Ectodermal cell (in vitro differentiated cells): ENCODE data around the gene MPRIP.

Experiments
- H3K27ac ChIP-seq: 2 replicates; pipeline ENCODE4 v1.7.0; 2013; ENCODE audit warnings: mild to moderate bottlenecking, low read depth, low read length; ENCODE audit not compliant: insufficient read depth, poor library complexity, severe bottlenecking
- H3K27me3 ChIP-seq: 2 replicates; pipeline ENCODE4 v1.7.0; 2013; ENCODE audit warnings: mild to moderate bottlenecking, low read length; ENCODE audit not compliant: insufficient read depth, control insufficient read depth, poor library complexity, severe bottlenecking
- H3K36me3 ChIP-seq: one replicate; pipeline ENCODE4 v1.7.0; 2013; ENCODE audit warnings: low read length; ENCODE audit not compliant: control insufficient read depth, insufficient read depth
- H3K4me1 ChIP-seq: one replicate; pipeline ENCODE4 v1.7.0; 2013; ENCODE audit warnings: low read length; ENCODE audit not compliant: control insufficient read depth, insufficient read depth
- H3K4me3 ChIP-seq: 2 replicates; pipeline ENCODE4 v1.7.0; 2013; ENCODE audit warnings: low read depth, low read length, control low read depth; ENCODE audit not compliant: insufficient read depth
- H3K9me3 ChIP-seq: 2 replicates; pipeline ENCODE4 v1.7.0; 2013; ENCODE audit warnings: mild to moderate bottlenecking, low read length, moderate library complexity; ENCODE audit not compliant: control insufficient read depth
- WGBS, 2 experiments: methylation state at CpG; one replicate each; pipeline ENCODE4 v1.1.7; 2013; ENCODE audit warnings: missing lambda C conversion rate in 2 of 2; 5-methylcytosine and 5-hydroxymethylcytosine counted together

Gene MPRIP

DNA sequence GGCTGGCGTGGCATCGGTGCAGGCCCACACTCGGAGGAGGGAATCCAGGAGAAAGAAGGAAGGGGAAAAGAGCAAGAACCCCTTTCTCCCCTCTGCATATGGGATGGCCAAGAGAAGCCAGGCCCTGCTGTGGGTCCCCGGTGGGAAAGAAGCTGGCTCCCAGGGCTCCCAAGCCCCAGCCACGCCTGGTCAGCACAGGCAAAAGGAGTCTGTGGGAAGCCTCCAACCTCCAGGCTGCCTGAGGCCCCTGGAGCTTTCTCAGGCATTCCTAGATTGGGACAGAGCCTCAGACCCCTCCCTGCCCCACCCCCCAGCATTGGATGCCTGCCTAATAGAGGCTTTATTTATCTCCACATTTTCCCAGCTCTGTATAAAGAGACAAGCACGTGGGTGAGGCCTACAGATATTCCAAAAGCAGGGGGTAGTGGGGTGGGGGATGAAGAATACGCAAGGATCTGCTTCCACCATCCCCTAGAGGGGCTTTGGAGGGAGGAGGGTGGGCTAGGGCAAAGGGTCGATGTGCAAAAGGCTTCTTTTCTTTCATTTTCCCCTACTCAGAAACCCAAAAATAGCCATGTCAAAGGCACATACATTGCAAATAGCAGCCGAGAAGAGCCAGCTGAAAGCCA is 56.4 kb downstream of the MPRIP start:
- H3K27me3 ChIP-seq = no peaks in the 10 kb centered on the region
- no peaks in the 10 kb centered on the region for H3K9me3 ChIP-seq
- H3K4me3 ChIP-seq = no peak overlapping the region
- WGBS, 2 experiments = 80 to 83% methylated on average over 9 of the region's 9 CpGs
- H3K4me1 ChIP-seq = peaks cover 24% of the 10 kb centered on the region
- H3K36me3 ChIP-seq = peaks cover 4% of the 10 kb centered on the region
- peak overlapping the region; percentile 3 for H3K27ac ChIP-seq

DNA sequence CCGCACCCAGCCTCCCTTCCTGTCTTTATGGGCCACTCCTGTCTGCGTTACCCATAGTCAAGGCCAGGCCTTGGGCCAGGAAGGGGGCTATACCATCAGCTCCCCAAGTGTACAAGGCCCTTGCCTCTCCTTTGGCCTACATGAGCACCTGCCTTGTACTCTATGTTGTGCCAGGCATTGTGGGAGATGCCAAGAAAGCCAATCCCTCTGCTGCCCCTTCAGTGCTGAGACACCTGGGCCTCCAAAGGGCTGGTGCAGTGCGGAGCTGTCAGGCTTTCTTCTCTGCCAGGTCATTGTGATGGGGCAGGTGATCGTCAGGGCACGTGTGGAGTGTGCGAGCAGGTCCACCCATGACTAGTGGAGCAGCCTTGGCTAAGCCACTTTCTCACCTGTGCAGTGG is 59.9 kb downstream of the MPRIP start:
- H3K27ac ChIP-seq = no peak overlapping the region
- no peak overlapping the region for H3K4me3 ChIP-seq
- 91 to 96% methylated on average over 6 of the region's 6 CpGs for WGBS, 2 experiments
- H3K4me1 ChIP-seq = peaks cover 20% of the 10 kb centered on the region
- peaks cover 4% of the 10 kb centered on the region for H3K36me3 ChIP-seq
- H3K27me3 ChIP-seq = no peaks in the 10 kb centered on the region
- no peaks in the 10 kb centered on the region for H3K9me3 ChIP-seq

DNA sequence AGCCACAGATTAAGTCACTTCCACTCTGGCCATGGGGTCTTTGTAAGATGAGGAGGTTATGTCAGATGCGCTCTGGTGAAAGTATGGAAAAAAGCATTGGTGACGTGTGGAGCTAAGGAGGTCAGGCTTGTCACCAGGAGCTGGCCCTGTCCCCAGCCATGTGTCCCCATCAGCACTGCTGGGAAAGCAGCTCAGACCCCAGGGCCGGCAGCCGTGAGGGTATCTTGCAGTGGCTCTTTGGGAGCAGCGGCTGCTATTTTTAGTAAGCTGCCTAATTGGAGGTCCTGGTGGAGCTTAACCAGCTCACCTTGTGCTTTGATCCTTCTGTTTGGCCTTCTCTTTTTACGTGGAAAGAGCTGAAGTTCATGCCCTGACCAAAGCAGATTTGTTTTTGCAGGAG is 60.9 kb downstream of the MPRIP start:
- H3K36me3 ChIP-seq = peaks cover 4% of the 10 kb centered on the region

DNA sequence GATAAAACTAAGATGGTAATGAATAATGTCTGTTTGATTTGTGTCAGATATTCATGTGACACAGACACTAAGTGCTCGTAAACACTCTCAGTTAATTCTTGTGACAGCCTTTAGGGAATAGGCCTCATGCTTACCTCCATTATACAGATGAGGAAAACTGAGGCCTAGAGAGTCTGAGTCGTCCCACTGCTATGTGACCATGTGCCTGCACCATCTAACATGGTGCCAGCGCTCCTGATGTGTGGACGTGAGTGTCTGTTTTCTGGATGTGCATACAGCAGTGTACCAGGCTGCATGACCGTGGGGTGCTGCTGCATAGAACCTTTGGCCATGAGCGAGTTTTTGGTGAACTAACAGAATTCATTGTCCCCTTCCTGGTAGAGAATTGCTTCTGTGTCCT is 61.8 kb downstream of the MPRIP start:
- H3K36me3 ChIP-seq = peaks cover 4% of the 10 kb centered on the region
- 95 to 97% methylated on average over 6 of the region's 6 CpGs for WGBS, 2 experiments

More for the DNA sequence above, 60.9 kb downstream of the MPRIP start:
- Histone ChIP-seq H3K9me3 (no peaks in the 10 kb centered on the region), H3K27me3 (no peaks in the 10 kb centered on the region), H3K4me3 (no peak overlapping the region), H3K4me1 (peaks cover 15% of the 10 kb centered on the region), H3K27ac (no peak overlapping the region)
- WGBS, 2 experiments = 87% methylated on average over 6 of the region's 6 CpGs

DNA sequence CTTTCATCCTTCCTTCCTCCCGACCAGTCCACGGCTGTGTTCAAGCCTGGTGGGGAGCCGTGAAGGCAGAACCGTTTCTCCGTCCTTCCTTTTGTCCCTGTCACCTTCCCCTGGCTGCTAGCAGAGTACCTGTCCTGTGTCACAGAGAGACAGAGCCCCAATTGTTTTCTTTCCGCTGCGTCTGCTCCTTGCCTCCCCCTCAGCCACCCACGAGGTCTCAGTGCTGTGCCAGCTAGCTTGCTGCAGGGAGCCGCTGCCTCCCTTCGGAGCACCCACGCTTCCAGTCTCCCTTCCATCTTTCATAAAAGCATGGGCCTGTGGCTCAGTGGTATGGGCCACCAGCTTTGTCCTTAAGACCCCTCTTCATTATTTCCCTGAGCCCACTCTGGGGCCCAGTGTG is 62.2 kb downstream of the MPRIP start:
- H3K27ac ChIP-seq = no peak overlapping the region
- H3K27me3 ChIP-seq = no peaks in the 10 kb centered on the region
- no peaks in the 10 kb centered on the region for H3K9me3 ChIP-seq
- WGBS, 2 experiments = 90 to 92% methylated on average over 11 of the region's 11 CpGs
- no peak overlapping the region for H3K4me3 ChIP-seq
- H3K36me3 ChIP-seq = peaks cover 4% of the 10 kb centered on the region
- H3K4me1 ChIP-seq = peaks cover 10% of the 10 kb centered on the region

More for the DNA sequence above, 61.8 kb downstream of the MPRIP start:
- Histone ChIP-seq H3K27me3 (no peaks in the 10 kb centered on the region), H3K4me3 (no peak overlapping the region), H3K27ac (no peak overlapping the region), H3K4me1 (peaks cover 11% of the 10 kb centered on the region), H3K9me3 (no peaks in the 10 kb centered on the region)

DNA sequence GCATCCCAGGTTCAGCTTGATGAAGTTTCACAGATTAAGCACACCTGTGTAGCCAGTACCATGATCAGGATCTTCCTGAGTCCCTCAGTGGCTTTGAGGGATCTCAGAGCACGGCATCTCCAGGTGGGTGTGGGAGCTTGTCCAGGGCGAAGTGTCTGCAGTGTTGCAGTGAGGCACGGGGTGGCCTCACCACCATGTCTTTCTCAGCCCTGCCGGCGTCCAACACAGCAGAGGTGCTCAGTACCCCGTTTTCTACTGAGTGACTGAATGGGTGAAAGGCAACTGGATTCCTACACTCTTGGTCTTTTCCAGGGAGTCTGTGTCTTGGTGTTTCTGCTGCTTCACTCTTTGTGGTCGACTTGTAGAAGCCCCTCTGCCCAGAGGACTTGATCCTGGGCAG is 63.7 kb downstream of the MPRIP start:
- no peaks in the 10 kb centered on the region for H3K36me3 ChIP-seq
- whole genome bisulfite sequencing, 2 experiments = 93 to 96% methylated on average over 7 of the region's 7 CpGs
- no peak overlapping the region for H3K27ac ChIP-seq
- no peaks in the 10 kb centered on the region for H3K27me3 ChIP-seq
- H3K4me3 ChIP-seq = no peak overlapping the region
- H3K9me3 ChIP-seq = no peaks in the 10 kb centered on the region
- H3K4me1 ChIP-seq = peaks cover 10% of the 10 kb centered on the region

DNA sequence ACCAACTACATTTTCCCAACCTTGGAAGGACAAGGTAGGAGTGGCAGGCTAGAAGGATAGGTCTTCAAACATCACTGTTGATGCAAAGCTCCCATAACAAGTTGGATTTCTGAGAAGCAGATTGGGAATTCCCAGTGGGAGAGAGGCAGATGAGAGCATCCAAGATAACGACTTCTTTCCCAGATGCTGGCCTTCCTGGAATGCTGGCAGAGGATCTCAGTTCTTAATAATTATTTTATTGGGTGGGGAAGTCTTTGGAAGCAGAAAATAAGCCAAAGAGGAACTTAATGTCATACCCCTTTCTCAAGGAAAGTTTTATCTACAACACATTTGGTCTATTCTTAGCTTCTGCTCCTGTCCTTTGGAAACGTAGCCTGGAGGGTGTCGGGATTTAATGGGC is 64.5 kb downstream of the MPRIP start:
- Histone ChIP-seq H3K4me3 (no peak overlapping the region), H3K36me3 (no peaks in the 10 kb centered on the region), H3K9me3 (no peaks in the 10 kb centered on the region), H3K27ac (no peak overlapping the region), H3K4me1 (peaks cover 10% of the 10 kb centered on the region), H3K27me3 (no peaks in the 10 kb centered on the region)
- WGBS, 2 experiments = 96 to 97% methylated on average over 3 of the region's 3 CpGs

DNA sequence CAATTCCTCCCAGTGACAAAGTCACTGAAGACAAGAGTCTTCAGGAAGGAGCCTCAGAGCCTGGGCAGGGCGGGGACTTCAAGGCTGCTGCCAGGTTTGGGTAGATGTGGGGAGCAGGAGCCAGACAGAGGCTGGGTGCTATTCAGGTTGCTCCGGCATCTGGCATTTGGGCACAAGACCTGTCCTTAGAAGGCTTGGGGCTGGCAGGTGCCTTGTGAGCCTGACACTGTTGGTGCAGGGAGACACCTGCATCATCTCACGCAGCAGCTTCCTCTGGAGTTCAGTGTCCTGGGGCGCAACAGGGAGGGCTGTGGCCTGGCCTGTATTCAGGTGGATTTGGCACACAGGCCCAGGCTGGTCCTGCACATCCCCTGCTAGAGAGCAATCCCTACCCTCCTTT is 65.0 kb downstream of the MPRIP start:
- no peak overlapping the region for H3K4me3 ChIP-seq
- H3K36me3 ChIP-seq = no peaks in the 10 kb centered on the region
- peaks cover 16% of the 10 kb centered on the region for H3K4me1 ChIP-seq
- no peak overlapping the region for H3K27ac ChIP-seq
- H3K9me3 ChIP-seq = no peaks in the 10 kb centered on the region
- 95 to 96% methylated on average over 4 of the region's 4 CpGs for WGBS, 2 experiments
- no peaks in the 10 kb centered on the region for H3K27me3 ChIP-seq

DNA sequence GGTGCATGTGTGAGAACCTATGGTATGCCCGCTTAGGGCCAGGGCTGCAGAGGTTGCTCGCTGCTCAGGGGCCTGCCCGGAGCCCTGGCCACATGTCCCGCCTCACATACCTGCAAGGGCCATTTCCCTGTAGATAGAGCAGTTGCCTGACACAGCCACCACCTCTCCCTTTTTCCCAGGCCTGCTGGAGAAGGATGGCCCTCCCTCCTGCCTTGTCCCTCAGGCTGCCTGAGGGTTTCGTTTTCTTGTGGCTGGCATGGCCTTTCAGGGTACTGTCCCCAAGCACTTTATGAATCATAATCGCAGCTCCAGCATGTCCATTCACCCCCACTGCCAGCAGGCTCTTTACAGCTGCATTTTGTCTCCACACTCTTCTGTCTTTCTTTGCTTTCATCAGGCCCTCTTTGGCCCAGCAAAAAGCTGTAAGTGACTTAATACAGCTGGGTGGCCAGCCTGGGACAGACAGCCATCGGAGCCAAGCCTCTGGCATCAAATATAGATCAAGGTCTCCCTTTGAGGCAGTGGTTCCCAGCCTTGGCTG is 65.7 kb downstream of the MPRIP start:
- Histone ChIP-seq H3K4me3 (no peak overlapping the region), H3K27ac (no peak overlapping the region), H3K27me3 (no peaks in the 10 kb centered on the region), H3K9me3 (no peaks in the 10 kb centered on the region), H3K4me1 (peaks cover 16% of the 10 kb centered on the region), H3K36me3 (no peaks in the 10 kb centered on the region)
- 89 to 92% methylated on average over 7 of the region's 7 CpGs for WGBS, 2 experiments

DNA sequence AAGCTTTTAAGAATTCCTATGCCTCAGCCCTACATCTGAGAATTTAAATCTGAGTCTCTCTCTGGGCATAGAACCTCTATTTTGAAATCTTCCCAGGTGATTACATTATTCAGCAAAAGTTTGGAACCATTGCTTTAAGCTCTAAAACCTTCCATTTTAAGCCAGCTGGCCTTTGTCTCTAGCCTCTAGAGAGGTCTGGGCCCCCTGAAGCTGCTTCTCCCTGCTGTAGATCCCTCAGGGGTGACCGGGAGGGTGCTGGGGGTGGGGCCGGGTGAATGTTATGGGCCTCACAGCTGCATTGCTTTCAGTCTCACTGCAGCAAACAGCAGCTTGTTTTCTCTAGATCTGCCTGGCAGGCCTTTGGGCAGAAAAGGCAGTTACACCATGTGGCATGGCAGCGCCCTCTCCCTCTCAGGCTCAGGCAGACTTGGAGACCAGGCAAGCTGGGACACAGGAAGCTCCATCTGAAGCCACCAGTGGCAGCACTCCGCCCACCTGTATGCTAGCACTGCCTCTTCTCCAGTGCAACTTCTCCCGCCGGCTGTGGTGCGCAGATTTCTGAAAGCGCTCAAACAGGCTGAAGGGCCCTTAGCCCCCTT is 66.3 kb downstream of the MPRIP start:
- H3K9me3 ChIP-seq = no peaks in the 10 kb centered on the region
- no peak overlapping the region for H3K27ac ChIP-seq
- peaks cover 16% of the 10 kb centered on the region for H3K4me1 ChIP-seq
- no peaks in the 10 kb centered on the region for H3K27me3 ChIP-seq
- no peaks in the 10 kb centered on the region for H3K36me3 ChIP-seq
- no peak overlapping the region for H3K4me3 ChIP-seq
- WGBS, 2 experiments = 86% methylated on average over 8 of the region's 8 CpGs
